WTC11 (cell line): ENCODE data around the gene ZBTB48. TPM values are rescaled to one million over a fixed set of nuclear protein-coding genes. Genes with fewer than 3 reads are reported as not detected.

Experiments
- ATAC-seq: fragments of 200-7000 bp; cut with Tn5 transposase; 2 replicates; pipeline ENCODE4 v1.10.0; 2021; ENCODE audit warnings: mild to moderate bottlenecking, moderate library complexity
- CTCF ChIA-PET: fragments of 300-600 bp; sonication (Branson Sonifier 250); formaldehyde crosslinking; loops from one replicate; lab custom pipeline; 2021; ENCODE audit warnings: antibody characterized with exemption; lab: Charles Lee
- POLR2A ChIA-PET: fragments of 350-600 bp; sonication (Branson Sonifier 250); formaldehyde crosslinking; loops from one replicate; lab custom pipeline; 2021; ENCODE audit warnings: antibody characterized with exemption; lab: Charles Lee
- DNase-seq: peaks from one replicate; pipeline ENCODE4 v3.0.0; 2021; ENCODE audit warnings: low spot score
- H3K27ac Mint-ChIP-seq: 2 replicates; pipeline ENCODE4 v1.8.0; 2021; ENCODE audit warnings: mixed read lengths
- H3K27me3 Mint-ChIP-seq: 2 replicates; pipeline ENCODE4 v1.8.0; 2021; ENCODE audit warnings: low read depth, mild to moderate bottlenecking, moderate library complexity, mixed read lengths
- H3K36me3 Mint-ChIP-seq: 2 replicates; pipeline ENCODE4 v1.8.0; 2021; ENCODE audit warnings: mixed read lengths
- H3K4me1 Mint-ChIP-seq: 2 replicates; pipeline ENCODE4 v1.8.0; 2022; ENCODE audit warnings: mixed read lengths
- H3K4me3 Mint-ChIP-seq: 2 replicates; pipeline ENCODE4 v1.8.0; 2021; ENCODE audit warnings: mild to moderate bottlenecking, moderate library complexity, mixed read lengths
- H3K9me3 Mint-ChIP-seq: 2 replicates; pipeline ENCODE4 v1.8.0; 2021; ENCODE audit warnings: mixed read lengths
- ATF1 ChIP-seq: sonication (generic); formaldehyde crosslinking; IDR thresholded peaks from 2 replicates; pipeline ENCODE4 v1.8.1; 2023; ENCODE audit warnings: mild to moderate bottlenecking, moderate library complexity, missing genetic modification reagents
- FOXJ3 ChIP-seq: sonication (generic); formaldehyde crosslinking; IDR thresholded peaks from 2 replicates; pipeline ENCODE4 v1.9.0; 2021; ENCODE audit warnings: missing genetic modification reagents, mild to moderate bottlenecking, borderline replicate concordance
- JUN ChIP-seq: sonication (generic); formaldehyde crosslinking; IDR thresholded peaks from 2 replicates; pipeline ENCODE4 v1.8.0; 2023; ENCODE audit warnings: mild to moderate bottlenecking, missing genetic modification reagents
- NR2C2 ChIP-seq: sonication (generic); formaldehyde crosslinking; IDR thresholded peaks from 2 replicates; pipeline ENCODE4 v1.8.0; 2022; ENCODE audit warnings: mild to moderate bottlenecking, missing genetic modification reagents
- NR3C1 ChIP-seq: sonication (generic); formaldehyde crosslinking; conservative IDR thresholded peaks from 2 replicates; pipeline ENCODE4 v1.8.1; 2023; ENCODE audit warnings: low read depth, mild to moderate bottlenecking, missing genetic modification reagents
- OVOL2 ChIP-seq: fragments of 250-450 bp; sonication (Bioruptor Pico); IDR thresholded peaks from 2 replicates; pipeline ENCODE4 v1.9.0; 2021; ENCODE audit warnings: mild to moderate bottlenecking, borderline replicate concordance
- TCF7 ChIP-seq: sonication (generic); formaldehyde crosslinking; IDR thresholded peaks from 2 replicates; pipeline ENCODE4 v1.8.0; 2022; ENCODE audit warnings: mild to moderate bottlenecking, low read depth, missing genetic modification reagents, moderate library complexity
- ZNF232 ChIP-seq: sonication (generic); formaldehyde crosslinking; IDR thresholded peaks from 2 replicates; pipeline ENCODE4 v1.8.0; 2022; ENCODE audit warnings: mild to moderate bottlenecking, missing genetic modification reagents
- ZNF416 ChIP-seq: fragments of 250-450 bp; sonication (Bioruptor Pico); IDR thresholded peaks from 2 replicates; pipeline ENCODE4 v1.9.0; 2021; ENCODE audit warnings: mild to moderate bottlenecking, inconsistent platforms
- total RNA-seq: library from RNA; stranded (reverse); gene quantifications from 3 replicates; pipeline ENCODE4 v1.2.3, GENCODE V29; 2021
- TF ChIP-seq, protein P1 (sequence below): sonication (generic); formaldehyde crosslinking; conservative IDR thresholded peaks from 2 replicates; pipeline ENCODE4 v1.8.1; 2023; ENCODE audit warnings: mild to moderate bottlenecking, low read depth, missing genetic modification reagents, moderate library complexity
- TF ChIP-seq, protein P2 (sequence below): fragments of 250-450 bp; sonication (Bioruptor Pico); IDR thresholded peaks from 2 replicates; pipeline ENCODE4 v1.8.0; 2021; ENCODE audit warnings: mild to moderate bottlenecking
- TF ChIP-seq, protein P3 (sequence below): sonication (generic); formaldehyde crosslinking; IDR thresholded peaks from 2 replicates; pipeline ENCODE4 v1.8.1; 2022; ENCODE audit warnings: missing genetic modification reagents, borderline replicate concordance
- TF ChIP-seq, protein P4 (sequence below): fragments of 250-450 bp; sonication (Bioruptor Pico); IDR thresholded peaks from 2 replicates; pipeline ENCODE4 v1.9.0; 2021; ENCODE audit warnings: mild to moderate bottlenecking
- TF ChIP-seq, protein P5 (sequence below): sonication (generic); formaldehyde crosslinking; IDR thresholded peaks from 2 replicates; pipeline ENCODE4 v1.8.1; 2022; ENCODE audit warnings: low read depth, mild to moderate bottlenecking, moderate library complexity, missing genetic modification reagents, borderline replicate concordance
- TF ChIP-seq, protein P6 (sequence below): sonication (generic); formaldehyde crosslinking; IDR thresholded peaks from 2 replicates; pipeline ENCODE4 v1.8.1; 2023; ENCODE audit warnings: mild to moderate bottlenecking, moderate library complexity, missing genetic modification reagents

Gene ZBTB48
- total RNA-seq, 1 experiment from 2014 or later, result 29.1 TPM

DNA sequence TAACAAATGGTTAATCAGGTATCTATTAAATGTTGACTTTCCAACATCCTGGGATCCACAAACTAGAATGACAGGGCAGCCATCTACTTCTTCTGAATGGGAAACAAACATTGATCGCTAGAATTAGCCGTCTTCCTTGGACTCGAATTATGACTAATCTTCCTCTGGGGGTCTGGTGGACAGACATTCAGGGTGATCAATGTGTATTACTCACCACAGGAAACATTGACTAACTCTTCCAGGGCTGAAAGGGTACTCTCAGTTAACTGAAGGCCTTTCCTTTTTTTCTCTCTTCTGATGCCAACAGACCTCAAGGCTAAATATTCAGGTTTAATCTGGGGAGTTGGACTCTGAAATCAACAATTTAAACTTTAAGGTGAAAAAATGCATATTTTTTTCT lies 35.0 kb upstream of the ZBTB48 start (continued):
- TF ChIP-seq, protein P1, sequence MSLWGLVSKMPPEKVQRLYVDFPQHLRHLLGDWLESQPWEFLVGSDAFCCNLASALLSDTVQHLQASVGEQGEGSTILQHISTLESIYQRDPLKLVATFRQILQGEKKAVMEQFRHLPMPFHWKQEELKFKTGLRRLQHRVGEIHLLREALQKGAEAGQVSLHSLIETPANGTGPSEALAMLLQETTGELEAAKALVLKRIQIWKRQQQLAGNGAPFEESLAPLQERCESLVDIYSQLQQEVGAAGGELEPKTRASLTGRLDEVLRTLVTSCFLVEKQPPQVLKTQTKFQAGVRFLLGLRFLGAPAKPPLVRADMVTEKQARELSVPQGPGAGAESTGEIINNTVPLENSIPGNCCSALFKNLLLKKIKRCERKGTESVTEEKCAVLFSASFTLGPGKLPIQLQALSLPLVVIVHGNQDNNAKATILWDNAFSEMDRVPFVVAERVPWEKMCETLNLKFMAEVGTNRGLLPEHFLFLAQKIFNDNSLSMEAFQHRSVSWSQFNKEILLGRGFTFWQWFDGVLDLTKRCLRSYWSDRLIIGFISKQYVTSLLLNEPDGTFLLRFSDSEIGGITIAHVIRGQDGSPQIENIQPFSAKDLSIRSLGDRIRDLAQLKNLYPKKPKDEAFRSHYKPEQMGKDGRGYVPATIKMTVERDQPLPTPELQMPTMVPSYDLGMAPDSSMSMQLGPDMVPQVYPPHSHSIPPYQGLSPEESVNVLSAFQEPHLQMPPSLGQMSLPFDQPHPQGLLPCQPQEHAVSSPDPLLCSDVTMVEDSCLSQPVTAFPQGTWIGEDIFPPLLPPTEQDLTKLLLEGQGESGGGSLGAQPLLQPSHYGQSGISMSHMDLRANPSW (CRISPR knock-in tag), result no peak
- TF ChIP-seq, protein P2, sequence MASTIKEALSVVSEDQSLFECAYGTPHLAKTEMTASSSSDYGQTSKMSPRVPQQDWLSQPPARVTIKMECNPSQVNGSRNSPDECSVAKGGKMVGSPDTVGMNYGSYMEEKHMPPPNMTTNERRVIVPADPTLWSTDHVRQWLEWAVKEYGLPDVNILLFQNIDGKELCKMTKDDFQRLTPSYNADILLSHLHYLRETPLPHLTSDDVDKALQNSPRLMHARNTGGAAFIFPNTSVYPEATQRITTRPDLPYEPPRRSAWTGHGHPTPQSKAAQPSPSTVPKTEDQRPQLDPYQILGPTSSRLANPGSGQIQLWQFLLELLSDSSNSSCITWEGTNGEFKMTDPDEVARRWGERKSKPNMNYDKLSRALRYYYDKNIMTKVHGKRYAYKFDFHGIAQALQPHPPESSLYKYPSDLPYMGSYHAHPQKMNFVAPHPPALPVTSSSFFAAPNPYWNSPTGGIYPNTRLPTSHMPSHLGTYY (CRISPR knock-in tag), result no peak
- TF ChIP-seq NR2C2 (CRISPR knock-in tag), result no peak
- no peak for TF ChIP-seq ZNF416 (CRISPR knock-in tag)
- TF ChIP-seq, protein P3, sequence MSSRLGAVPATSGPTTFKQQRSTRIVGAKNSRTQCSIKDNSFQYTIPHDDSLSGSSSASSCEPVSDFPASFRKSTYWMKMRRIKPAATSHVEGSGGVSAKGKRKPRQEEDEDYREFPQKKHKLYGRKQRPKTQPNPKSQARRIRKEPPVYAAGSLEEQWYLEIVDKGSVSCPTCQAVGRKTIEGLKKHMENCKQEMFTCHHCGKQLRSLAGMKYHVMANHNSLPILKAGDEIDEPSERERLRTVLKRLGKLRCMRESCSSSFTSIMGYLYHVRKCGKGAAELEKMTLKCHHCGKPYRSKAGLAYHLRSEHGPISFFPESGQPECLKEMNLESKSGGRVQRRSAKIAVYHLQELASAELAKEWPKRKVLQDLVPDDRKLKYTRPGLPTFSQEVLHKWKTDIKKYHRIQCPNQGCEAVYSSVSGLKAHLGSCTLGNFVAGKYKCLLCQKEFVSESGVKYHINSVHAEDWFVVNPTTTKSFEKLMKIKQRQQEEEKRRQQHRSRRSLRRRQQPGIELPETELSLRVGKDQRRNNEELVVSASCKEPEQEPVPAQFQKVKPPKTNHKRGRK (CRISPR knock-in tag), result no peak
- TF ChIP-seq TCF7 (CRISPR knock-in tag), result no peak

DNA sequence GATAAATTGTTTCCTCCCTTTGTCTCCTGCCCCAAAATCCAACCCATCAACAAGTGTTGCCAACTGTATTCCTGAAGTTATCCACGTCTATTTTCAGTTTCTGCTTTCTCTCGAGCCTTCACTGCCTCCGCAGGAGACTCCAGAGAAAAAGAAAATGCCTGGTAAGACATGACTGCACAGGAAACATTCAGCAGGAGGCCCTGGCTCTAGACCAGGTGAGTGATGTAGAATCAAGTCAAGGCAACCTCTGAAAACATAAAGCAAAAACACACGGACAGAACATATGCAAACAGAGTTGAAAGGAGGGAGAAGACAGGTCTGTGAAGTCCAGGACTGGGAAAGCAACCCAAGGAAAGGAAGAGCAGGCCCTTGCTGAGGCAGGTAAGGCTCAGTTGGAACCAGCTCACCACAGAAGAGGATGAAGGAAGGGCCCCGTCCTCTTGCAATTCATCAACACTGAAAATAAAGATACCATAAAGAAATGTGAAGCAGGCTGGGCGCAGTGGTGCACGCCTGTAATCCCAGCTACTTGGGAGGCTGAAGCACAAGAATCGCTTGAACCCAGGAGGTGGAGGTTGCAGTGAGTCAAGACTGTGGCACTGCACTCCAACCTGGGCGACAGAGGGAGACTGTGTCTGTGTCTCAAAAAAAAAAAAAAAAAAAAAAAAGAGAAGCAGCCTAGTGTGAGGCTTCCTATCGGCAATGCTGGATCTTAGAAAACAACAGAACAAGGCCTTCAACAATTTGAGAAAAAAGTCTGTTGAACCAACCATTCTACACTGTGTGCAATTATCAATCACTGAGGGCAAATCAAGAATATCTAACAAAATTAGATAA lies 34.3 kb upstream of the ZBTB48 start:
- TF ChIP-seq OVOL2 (CRISPR knock-in tag), result no peak
- Mint-ChIP-seq H3K27ac (no peak overlapping the region), H3K9me3 (no peaks in the 10 kb centered on the region), H3K4me3 (no peak overlapping the region), H3K36me3 (peaks cover 63% of the 10 kb centered on the region), H3K27me3 (no peaks in the 10 kb centered on the region), H3K4me1 (no peaks in the 10 kb centered on the region)
- POLR2A ChIA-PET, result no interaction called here
- ATAC-seq (no peak), DNase-seq (no peak)
- CTCF ChIA-PET, result no interaction called here

DNA sequence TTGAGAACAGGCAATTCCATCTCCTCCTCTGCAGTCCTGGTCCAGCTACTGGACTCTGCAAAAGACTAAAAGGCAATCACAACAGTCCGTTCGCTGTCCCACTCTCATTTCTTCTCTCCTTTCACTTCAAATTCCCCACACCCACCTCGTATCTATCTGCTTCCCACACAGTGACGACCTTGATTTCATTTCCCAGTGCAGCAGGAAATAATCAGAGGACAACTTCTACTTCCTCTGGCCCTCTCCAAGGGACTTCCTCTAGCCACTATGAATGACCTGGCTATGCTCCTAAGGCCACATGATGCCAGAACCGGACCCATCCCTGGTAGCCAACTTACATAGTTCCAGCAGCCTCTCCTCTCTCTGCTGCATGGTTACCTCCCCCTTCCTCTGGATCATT lies 33.5 kb upstream of the ZBTB48 start:
- H3K27me3 Mint-ChIP-seq, result no peaks in the 10 kb centered on the region
- H3K27ac Mint-ChIP-seq, result no peak overlapping the region; the same call in 1 of the 2 replicates
- H3K4me1 Mint-ChIP-seq, result no peaks in the 10 kb centered on the region
- peaks cover 56% of the 10 kb centered on the region for H3K36me3 Mint-ChIP-seq
- DNase-seq (no peak), ATAC-seq (no peak)
- ChIA-PET CTCF (no interaction called here), POLR2A (no interaction called here)
- H3K4me3 Mint-ChIP-seq, result no peak overlapping the region
- H3K9me3 Mint-ChIP-seq, result no peaks in the 10 kb centered on the region
- no peak for TF ChIP-seq FOXJ3 (CRISPR knock-in tag)
- no peak for TF ChIP-seq JUN
- TF ChIP-seq, protein P4, sequence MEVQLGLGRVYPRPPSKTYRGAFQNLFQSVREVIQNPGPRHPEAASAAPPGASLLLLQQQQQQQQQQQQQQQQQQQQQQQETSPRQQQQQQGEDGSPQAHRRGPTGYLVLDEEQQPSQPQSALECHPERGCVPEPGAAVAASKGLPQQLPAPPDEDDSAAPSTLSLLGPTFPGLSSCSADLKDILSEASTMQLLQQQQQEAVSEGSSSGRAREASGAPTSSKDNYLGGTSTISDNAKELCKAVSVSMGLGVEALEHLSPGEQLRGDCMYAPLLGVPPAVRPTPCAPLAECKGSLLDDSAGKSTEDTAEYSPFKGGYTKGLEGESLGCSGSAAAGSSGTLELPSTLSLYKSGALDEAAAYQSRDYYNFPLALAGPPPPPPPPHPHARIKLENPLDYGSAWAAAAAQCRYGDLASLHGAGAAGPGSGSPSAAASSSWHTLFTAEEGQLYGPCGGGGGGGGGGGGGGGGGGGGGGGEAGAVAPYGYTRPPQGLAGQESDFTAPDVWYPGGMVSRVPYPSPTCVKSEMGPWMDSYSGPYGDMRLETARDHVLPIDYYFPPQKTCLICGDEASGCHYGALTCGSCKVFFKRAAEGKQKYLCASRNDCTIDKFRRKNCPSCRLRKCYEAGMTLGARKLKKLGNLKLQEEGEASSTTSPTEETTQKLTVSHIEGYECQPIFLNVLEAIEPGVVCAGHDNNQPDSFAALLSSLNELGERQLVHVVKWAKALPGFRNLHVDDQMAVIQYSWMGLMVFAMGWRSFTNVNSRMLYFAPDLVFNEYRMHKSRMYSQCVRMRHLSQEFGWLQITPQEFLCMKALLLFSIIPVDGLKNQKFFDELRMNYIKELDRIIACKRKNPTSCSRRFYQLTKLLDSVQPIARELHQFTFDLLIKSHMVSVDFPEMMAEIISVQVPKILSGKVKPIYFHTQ (CRISPR knock-in tag), result no peak
- TF ChIP-seq, protein P1 (CRISPR knock-in tag), result no peak
- TF ChIP-seq NR3C1 (CRISPR knock-in tag), result no peak
- TF ChIP-seq, protein P5, sequence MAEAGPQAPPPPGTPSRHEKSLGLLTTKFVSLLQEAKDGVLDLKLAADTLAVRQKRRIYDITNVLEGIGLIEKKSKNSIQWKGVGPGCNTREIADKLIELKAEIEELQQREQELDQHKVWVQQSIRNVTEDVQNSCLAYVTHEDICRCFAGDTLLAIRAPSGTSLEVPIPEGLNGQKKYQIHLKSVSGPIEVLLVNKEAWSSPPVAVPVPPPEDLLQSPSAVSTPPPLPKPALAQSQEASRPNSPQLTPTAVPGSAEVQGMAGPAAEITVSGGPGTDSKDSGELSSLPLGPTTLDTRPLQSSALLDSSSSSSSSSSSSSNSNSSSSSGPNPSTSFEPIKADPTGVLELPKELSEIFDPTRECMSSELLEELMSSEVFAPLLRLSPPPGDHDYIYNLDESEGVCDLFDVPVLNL (CRISPR knock-in tag), result no peak
- TF ChIP-seq ZNF232, result no peak
- TF ChIP-seq, protein P2 (CRISPR knock-in tag), result no peak
- TF ChIP-seq, protein P6, sequence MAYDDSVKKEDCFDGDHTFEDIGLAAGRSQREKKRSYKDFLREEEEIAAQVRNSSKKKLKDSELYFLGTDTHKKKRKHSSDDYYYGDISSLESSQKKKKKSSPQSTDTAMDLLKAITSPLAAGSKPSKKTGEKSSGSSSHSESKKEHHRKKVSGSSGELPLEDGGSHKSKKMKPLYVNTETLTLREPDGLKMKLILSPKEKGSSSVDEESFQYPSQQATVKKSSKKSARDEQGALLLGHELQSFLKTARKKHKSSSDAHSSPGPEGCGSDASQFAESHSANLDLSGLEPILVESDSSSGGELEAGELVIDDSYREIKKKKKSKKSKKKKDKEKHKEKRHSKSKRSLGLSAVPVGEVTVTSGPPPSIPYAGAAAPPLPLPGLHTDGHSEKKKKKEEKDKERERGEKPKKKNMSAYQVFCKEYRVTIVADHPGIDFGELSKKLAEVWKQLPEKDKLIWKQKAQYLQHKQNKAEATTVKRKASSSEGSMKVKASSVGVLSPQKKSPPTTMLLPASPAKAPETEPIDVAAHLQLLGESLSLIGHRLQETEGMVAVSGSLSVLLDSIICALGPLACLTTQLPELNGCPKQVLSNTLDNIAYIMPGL (CRISPR knock-in tag), result no peak
- TF ChIP-seq ATF1 (CRISPR knock-in tag), result no peak
